PC-3 (cell line): ENCODE results near the gene BBOF1. TPM values are rescaled to one million over a fixed set of nuclear protein-coding genes. Genes with fewer than 3 reads are reported as not detected.

Source experiments
- ATAC-seq: fragments of 200-7000 bp; cut with Tn5 transposase; 2 replicates; pipeline ENCODE4 v1.9.1; 2020; ENCODE audit warnings: mild to moderate bottlenecking, moderate library complexity
- BruUV-seq: library from RNA; stranded (reverse); fragments of 400-500 nt; replicated peaks from 2 replicates; lab custom pipeline; 2021; lab: Mats Ljungman, UMichigan
- CTCF ChIA-PET: fragments of 300-600 bp; sonication (Branson Sonifier 250); formaldehyde crosslinking; loops from one replicate; lab custom pipeline; 2022; ENCODE audit warnings: antibody characterized with exemption; lab: Charles Lee
- POLR2A ChIA-PET: fragments of 300-600 bp; sonication (Branson Sonifier 250); formaldehyde crosslinking; loops from one replicate; lab custom pipeline; 2022; ENCODE audit warnings: antibody characterized with exemption; ENCODE audit not compliant: unreplicated experiment; lab: Charles Lee
- DNase-seq: peaks from one replicate; pipeline ENCODE4 v3.0.0-alpha.2; 2015
- H2AFZ ChIP-seq: fragments of 300-600 bp; sonication (generic); 2 replicates; pipeline ENCODE4 v1.6.0; 2016; ENCODE audit warnings: antibody characterized with exemption, low read length
- H3F3A ChIP-seq: fragments of 300-600 bp; sonication (generic); one replicate; pipeline ENCODE4 v1.6.0; 2017; ENCODE audit warnings: antibody characterized with exemption, low read length, control low read depth, mild to moderate bottlenecking; ENCODE audit not compliant: unreplicated experiment
- H3K27ac ChIP-seq: fragments of 300-600 bp; sonication (generic); 2 replicates; pipeline ENCODE4 v1.5.1; 2016; ENCODE audit warnings: mild to moderate bottlenecking, low read length
- H3K27me3 ChIP-seq: fragments of 300-600 bp; sonication (generic); 2 replicates; pipeline ENCODE4 v1.6.1; 2016; ENCODE audit warnings: low read length, mixed read lengths
- H3K36me3 ChIP-seq: fragments of 300-600 bp; sonication (generic); 2 replicates; pipeline ENCODE4 v1.6.1; 2016; ENCODE audit warnings: low read depth, mixed run types, low read length, mixed read lengths
- H3K4me1 ChIP-seq: fragments of 300-600 bp; sonication (generic); 2 replicates; pipeline ENCODE4 v1.5.1; 2016; ENCODE audit warnings: low read length; ENCODE audit not compliant: insufficient read depth
- H3K4me2 ChIP-seq: fragments of 300-600 bp; sonication (generic); 2 replicates; pipeline ENCODE4 v1.6.0; 2016; ENCODE audit warnings: low read length
- H3K4me3 ChIP-seq: fragments of 300-600 bp; sonication (generic); 2 replicates; pipeline ENCODE4 v1.5.1; 2016; ENCODE audit warnings: mild to moderate bottlenecking, low read length, mixed read lengths
- H3K79me2 ChIP-seq: fragments of 300-600 bp; sonication (generic); 2 replicates; pipeline ENCODE4 v1.6.1; 2017; ENCODE audit warnings: low read length, mixed read lengths
- H3K9ac ChIP-seq: fragments of 300-600 bp; sonication (generic); 2 replicates; pipeline ENCODE4 v1.6.0; 2016; ENCODE audit warnings: mild to moderate bottlenecking, low read length
- H3K9me2 ChIP-seq: fragments of 300-600 bp; sonication (generic); replicated peaks from 2 replicates; pipeline ENCODE4 v1.6.1; 2016; ENCODE audit warnings: mixed run types, low read length, mixed read lengths
- H3K9me3 ChIP-seq: fragments of 300-600 bp; sonication (generic); 2 replicates; pipeline ENCODE4 v1.6.1; 2016; ENCODE audit warnings: low read length, mixed read lengths
- H4K20me1 ChIP-seq: fragments of 300-600 bp; sonication (generic); 2 replicates; pipeline ENCODE4 v1.6.1; 2016; ENCODE audit warnings: low read length, mixed read lengths
- EZH2 ChIP-seq: fragments of 300-600 bp; sonication (generic); IDR thresholded peaks from one replicate; pipeline ENCODE4 v1.6.1; 2017; ENCODE audit warnings: antibody characterized with exemption, mild to moderate bottlenecking, low read length; ENCODE audit not compliant: unreplicated experiment
- EZH2phosphoT487 ChIP-seq: fragments of 300-600 bp; sonication (generic); IDR thresholded peaks from 2 replicates; pipeline ENCODE4 v1.6.1; 2018; ENCODE audit warnings: mild to moderate bottlenecking, antibody characterized with exemption, low read length, borderline replicate concordance
- intact Hi-C: fragments of 100-400 bp; cut with micrococcal nuclease; formaldehyde crosslinking; loops from 2 replicates; pipeline ENCODE4 v1.9.0; 2023
- total RNA-seq: library from RNA; depleted of rRNA; stranded (reverse); fragments of >200 nt; gene quantifications from 2 replicates; pipeline ENCODE4 v1.2.3, GENCODE V29; 2014
- TF ChIP-seq, protein P1 (sequence below): fragments of 300-600 bp; sonication (generic); conservative IDR thresholded peaks from 2 replicates; pipeline ENCODE4 v1.5.1; 2017; ENCODE audit warnings: antibody characterized with exemption, low read depth, mild to moderate bottlenecking, low read length

BBOF1 gene
- total RNA-seq, 1 experiment from 2014 or later: 1.5 TPM

GRCh38 chr14:74022346-74022745 is 3.2 kb downstream of the BBOF1 start:
- ChIA-PET POLR2A (no interaction called here), CTCF (no interaction called here)
- peaks cover 12% of the 10 kb centered on the region; the same call in 1 of the 2 replicates for H3K4me1 ChIP-seq
- no peak for ATAC-seq
- no peaks in the 10 kb centered on the region for H4K20me1 ChIP-seq
- no peaks in the 10 kb centered on the region for H3K27me3 ChIP-seq
- H3K9ac ChIP-seq: no peak overlapping the region
- TF ChIP-seq, protein P1, sequence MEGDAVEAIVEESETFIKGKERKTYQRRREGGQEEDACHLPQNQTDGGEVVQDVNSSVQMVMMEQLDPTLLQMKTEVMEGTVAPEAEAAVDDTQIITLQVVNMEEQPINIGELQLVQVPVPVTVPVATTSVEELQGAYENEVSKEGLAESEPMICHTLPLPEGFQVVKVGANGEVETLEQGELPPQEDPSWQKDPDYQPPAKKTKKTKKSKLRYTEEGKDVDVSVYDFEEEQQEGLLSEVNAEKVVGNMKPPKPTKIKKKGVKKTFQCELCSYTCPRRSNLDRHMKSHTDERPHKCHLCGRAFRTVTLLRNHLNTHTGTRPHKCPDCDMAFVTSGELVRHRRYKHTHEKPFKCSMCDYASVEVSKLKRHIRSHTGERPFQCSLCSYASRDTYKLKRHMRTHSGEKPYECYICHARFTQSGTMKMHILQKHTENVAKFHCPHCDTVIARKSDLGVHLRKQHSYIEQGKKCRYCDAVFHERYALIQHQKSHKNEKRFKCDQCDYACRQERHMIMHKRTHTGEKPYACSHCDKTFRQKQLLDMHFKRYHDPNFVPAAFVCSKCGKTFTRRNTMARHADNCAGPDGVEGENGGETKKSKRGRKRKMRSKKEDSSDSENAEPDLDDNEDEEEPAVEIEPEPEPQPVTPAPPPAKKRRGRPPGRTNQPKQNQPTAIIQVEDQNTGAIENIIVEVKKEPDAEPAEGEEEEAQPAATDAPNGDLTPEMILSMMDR: no peak
- TF ChIP-seq EZH2phosphoT487: no peak
- no peaks in the 10 kb centered on the region for H3K9me3 ChIP-seq
- no TSS peak for BruUV-seq
- no peak overlapping the region for H2AFZ ChIP-seq
- H3K4me2 ChIP-seq: no peak overlapping the region
- no peaks in the 10 kb centered on the region for H3K79me2 ChIP-seq
- no peak overlapping the region for H3K27ac ChIP-seq
- no peak overlapping the region for H3K4me3 ChIP-seq
- no peak for DNase-seq
- H3F3A ChIP-seq: no peaks in the 10 kb centered on the region
- no peaks in the 10 kb centered on the region for H3K36me3 ChIP-seq
- no peaks in the 10 kb centered on the region for H3K9me2 ChIP-seq
- intact Hi-C loops: no loop called here

- Histone ChIP-seq H3K9me3 (no peaks in the 10 kb centered on the region), H4K20me1 (no peaks in the 10 kb centered on the region), H3K27me3 (no peaks in the 10 kb centered on the region), H2AFZ (no peak overlapping the region), H3K4me3 (no peak overlapping the region), H3K4me2 (no peak overlapping the region), H3K4me1 (no peaks in the 10 kb centered on the region), H3K9me2 (no peaks in the 10 kb centered on the region), H3K36me3 (no peaks in the 10 kb centered on the region), H3K9ac (no peak overlapping the region), H3K79me2 (no peaks in the 10 kb centered on the region), H3F3A (no peaks in the 10 kb centered on the region), H3K27ac (no peak overlapping the region)
- peak; percentile 50 for DNase-seq
- CTCF ChIA-PET: no interaction called here
- no TSS peak for BruUV-seq
- POLR2A ChIA-PET: no interaction called here
- no peak for TF ChIP-seq EZH2phosphoT487
- TF ChIP-seq, protein P1: no peak
- no peak for TF ChIP-seq EZH2
- ATAC-seq: peak; percentile 70; the same call in 1 of the 2 replicates
- intact Hi-C loops: no loop called here
These were observed 10.0 kb downstream of the BBOF1 start for GRCh38 chr14:74029136-74029535.

DNA sequence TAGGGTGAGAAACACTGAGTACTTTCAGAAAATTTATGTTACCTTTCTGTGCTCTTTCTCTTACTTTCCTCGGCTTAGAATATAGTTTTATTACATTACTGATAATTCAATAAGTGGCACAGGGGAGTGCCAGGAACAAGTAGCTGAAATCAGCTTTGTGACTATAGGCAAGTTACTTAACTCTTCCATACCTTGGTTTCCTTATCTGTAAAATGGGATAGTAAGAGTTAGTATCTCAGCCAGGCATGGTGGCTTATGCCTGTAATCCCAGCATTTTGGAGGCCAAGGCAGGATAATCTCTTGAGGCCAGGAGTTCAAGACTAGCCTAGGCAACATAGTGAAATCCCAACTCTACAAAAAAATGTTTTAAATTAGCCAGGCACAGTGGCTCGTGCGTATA is 15.4 kb downstream of the BBOF1 start:
- Histone ChIP-seq H4K20me1 (no peaks in the 10 kb centered on the region), H3K9me3 (no peaks in the 10 kb centered on the region), H3K4me2 (no peak overlapping the region), H3K9me2 (no peaks in the 10 kb centered on the region), H3K27me3 (no peaks in the 10 kb centered on the region), H3K4me3 (no peak overlapping the region), H3F3A (no peaks in the 10 kb centered on the region), H3K79me2 (no peaks in the 10 kb centered on the region), H3K4me1 (no peaks in the 10 kb centered on the region), H2AFZ (no peak overlapping the region), H3K9ac (no peak overlapping the region), H3K36me3 (no peaks in the 10 kb centered on the region), H3K27ac (no peak overlapping the region)
- TF ChIP-seq, protein P1: no peak
- TF ChIP-seq EZH2 (no peak), EZH2phosphoT487 (no peak)
- intact Hi-C loops: loop anchor here (10.0 kb wide), 1 partner anchor 310 kb away; no protein-coding TSS in a partner anchor
- ATAC-seq: no peak
- POLR2A ChIA-PET: no interaction called here
- CTCF ChIA-PET: no interaction called here
- no peak for DNase-seq
- BruUV-seq: no TSS peak
